Karpas-422 (cell line): Measurements from ENCODE around the gene L3MBTL2. TPM values are rescaled to one million over a fixed set of nuclear protein-coding genes. Genes with fewer than 3 reads are reported as not detected.

ENCODE experiments used
- DNase-seq: peaks from one replicate; pipeline ENCODE4 v3.0.0-alpha.2; 2015
- H2AFZ ChIP-seq: fragments of 200-600 bp; sonication (generic); 2 replicates; pipeline ENCODE4 v1.6.1; 2014; ENCODE audit warnings: antibody characterized with exemption, low read length, mixed read lengths
- H3K27ac ChIP-seq: fragments of 200-600 bp; sonication (generic); 2 replicates; pipeline ENCODE4 v1.5.1; 2014; ENCODE audit warnings: mild to moderate bottlenecking, low read length, moderate library complexity
- H3K27me3 ChIP-seq: fragments of 200-600 bp; sonication (generic); 2 replicates; pipeline ENCODE4 v1.6.1; 2014; ENCODE audit warnings: low read length, mixed read lengths
- H3K36me3 ChIP-seq: fragments of 200-600 bp; sonication (generic); 2 replicates; pipeline ENCODE4 v1.6.1; 2014; ENCODE audit warnings: low read length, mixed read lengths; ENCODE audit not compliant: insufficient read depth
- H3K4me1 ChIP-seq: fragments of 200-600 bp; sonication (generic); 2 replicates; pipeline ENCODE4 v1.6.1; 2014; ENCODE audit warnings: mild to moderate bottlenecking, low read length, mixed read lengths
- H3K4me2 ChIP-seq: fragments of 200-600 bp; sonication (generic); 2 replicates; pipeline ENCODE4 v1.6.1; 2014; ENCODE audit warnings: low read length, low read depth, mild to moderate bottlenecking; ENCODE audit not compliant: poor library complexity, severe bottlenecking
- H3K4me3 ChIP-seq: fragments of 200-600 bp; sonication (generic); 2 replicates; pipeline ENCODE4 v1.5.1; 2014; ENCODE audit warnings: mild to moderate bottlenecking, antibody characterized with exemption, low read length, mixed read lengths
- H3K79me2 ChIP-seq: fragments of 200-600 bp; sonication (generic); 2 replicates; pipeline ENCODE4 v1.6.1; 2014; ENCODE audit warnings: mild to moderate bottlenecking, low read length, mixed read lengths
- H3K9ac ChIP-seq: fragments of 200-600 bp; sonication (generic); 2 replicates; pipeline ENCODE4 v1.6.0; 2014; ENCODE audit warnings: low read length
- H3K9me2 ChIP-seq: fragments of 200-600 bp; sonication (generic), shearing (Covaris generic); replicated peaks from 2 replicates; pipeline ENCODE4 v1.6.0; 2014; ENCODE audit warnings: mild to moderate bottlenecking, low read length, moderate library complexity; ENCODE audit not compliant: insufficient read depth
- H3K9me3 ChIP-seq: fragments of 300-700, 200-600 bp; sonication (generic); 2 replicates; pipeline ENCODE4 v1.6.1; 2014; ENCODE audit warnings: low read length, mixed read lengths
- H4K20me1 ChIP-seq: fragments of 200-600 bp; sonication (generic); 2 replicates; pipeline ENCODE4 v1.6.1; 2014; ENCODE audit warnings: mild to moderate bottlenecking, antibody characterized with exemption, low read length, low read depth; ENCODE audit not compliant: insufficient read depth
- total RNA-seq: library from RNA; depleted of rRNA; stranded (reverse); fragments of >200 nt; shearing (Covaris generic); gene quantifications from 2 replicates; pipeline ENCODE4 v1.2.3, GENCODE V29; 2014; ENCODE audit warnings: low replicate concordance

The L3MBTL2 gene
- total RNA-seq, 1 experiment from 2014 or later, result 19.9 TPM

DNA sequence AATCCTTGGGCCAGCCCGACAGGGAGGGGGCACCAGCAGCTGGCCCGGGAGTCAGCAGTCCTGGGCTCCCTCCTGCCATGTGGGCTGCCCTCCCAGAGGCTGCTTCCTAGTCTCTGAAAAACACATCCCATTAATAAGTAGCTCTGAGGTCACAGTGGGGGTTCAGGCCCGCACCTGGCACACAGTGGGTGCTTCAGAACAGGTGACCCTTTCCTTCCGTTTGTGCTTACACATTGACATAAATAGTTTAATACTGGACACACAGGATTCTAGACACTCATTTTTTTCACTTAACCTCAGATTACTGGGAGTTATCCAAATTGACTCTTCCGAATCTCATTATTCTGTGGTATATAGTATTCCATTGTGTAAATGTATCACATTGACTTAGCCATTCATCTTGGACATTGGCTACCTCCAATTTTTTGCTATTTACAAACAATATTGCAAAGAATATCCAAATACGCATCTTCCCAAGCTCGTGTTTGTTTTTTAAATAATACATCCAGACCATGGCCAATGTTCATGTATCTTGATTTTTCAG, 36.1 kb downstream of the L3MBTL2 start:
- no peak for DNase-seq
- Histone ChIP-seq H3K9me3 (no peaks in the 10 kb centered on the region), H2AFZ (no peak overlapping the region), H3K36me3 (no peaks in the 10 kb centered on the region), H3K4me1 (peaks cover 17% of the 10 kb centered on the region), H3K79me2 (no peaks in the 10 kb centered on the region), H3K27ac (no peak overlapping the region), H3K4me2 (no peak overlapping the region), H3K9ac (no peak overlapping the region), H4K20me1 (peaks cover 3% of the 10 kb centered on the region; the same call in 1 of the 2 replicates), H3K9me2 (no peaks in the 10 kb centered on the region), H3K27me3 (no peaks in the 10 kb centered on the region), H3K4me3 (no peak overlapping the region)

DNA sequence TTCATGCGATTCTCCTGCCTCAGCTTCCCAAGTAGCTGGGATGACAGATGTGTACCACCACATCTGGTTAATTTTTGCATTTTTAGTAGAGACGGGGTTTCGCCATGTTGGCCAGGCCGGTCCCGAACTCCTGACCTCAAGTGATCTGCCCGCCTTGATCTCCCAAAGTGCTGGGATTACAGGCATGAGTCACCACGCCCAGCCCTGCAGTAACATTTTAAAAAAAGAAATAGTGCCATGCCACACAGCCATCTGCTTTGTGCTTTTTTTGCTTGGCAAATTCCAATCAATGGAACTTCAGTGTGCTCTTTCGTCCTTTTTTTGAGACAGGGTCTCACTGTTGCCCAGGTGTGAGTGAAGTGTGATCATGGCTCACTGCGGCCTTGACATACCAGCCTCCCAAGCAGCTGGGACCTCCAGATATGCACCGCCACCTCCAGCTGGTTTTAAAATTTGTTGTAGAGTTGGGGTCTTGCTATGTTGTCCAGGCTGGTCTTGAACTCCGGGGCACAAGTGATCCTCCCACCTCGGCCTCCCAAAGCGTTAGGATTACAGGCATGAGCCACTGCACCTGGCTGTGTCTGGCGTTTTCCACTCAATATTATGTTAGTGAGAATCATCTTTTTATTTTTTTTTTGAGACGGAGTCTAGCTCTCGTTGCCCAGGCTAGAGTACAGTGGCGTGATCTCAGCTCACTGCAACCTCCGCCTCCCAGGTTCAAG, 37.4 kb downstream of the L3MBTL2 start:
- Histone ChIP-seq H3K27me3 (no peaks in the 10 kb centered on the region), H3K9ac (no peak overlapping the region), H3K27ac (no peak overlapping the region), H2AFZ (no peak overlapping the region), H4K20me1 (0 out of 2 replicates have a peak, but pooled peaks cover 3% of the 10 kb centered on the region), H3K79me2 (no peaks in the 10 kb centered on the region), H3K36me3 (no peaks in the 10 kb centered on the region), H3K4me1 (peaks cover 10% of the 10 kb centered on the region), H3K4me3 (no peak overlapping the region), H3K9me2 (no peaks in the 10 kb centered on the region), H3K9me3 (no peaks in the 10 kb centered on the region), H3K4me2 (no peak overlapping the region)
- DNase-seq, result no peak

DNA sequence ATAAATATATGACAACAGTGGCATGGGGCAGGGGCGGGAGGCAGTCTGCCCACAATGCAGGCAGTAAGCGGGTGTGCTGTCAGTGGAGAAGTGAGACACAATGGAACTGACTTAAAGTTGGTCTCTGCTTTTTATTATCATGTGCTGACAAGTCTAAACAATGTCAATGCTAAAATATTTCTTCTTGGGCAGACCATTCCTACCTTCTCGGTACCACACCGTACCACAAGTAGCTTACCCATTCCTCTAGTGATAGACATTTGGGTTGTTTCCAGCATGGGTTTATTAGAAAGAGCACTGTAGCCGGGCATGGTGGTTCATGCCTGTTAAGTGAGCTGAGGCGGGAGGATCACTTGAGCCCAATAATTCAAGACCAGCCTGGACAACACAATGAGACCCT, 38.2 kb downstream of the L3MBTL2 start:
- H3K79me2 ChIP-seq, result no peaks in the 10 kb centered on the region
- peaks cover 10% of the 10 kb centered on the region for H3K4me1 ChIP-seq
- H3K4me3 ChIP-seq, result no peak overlapping the region
- H3K36me3 ChIP-seq, result no peaks in the 10 kb centered on the region
- no peaks in the 10 kb centered on the region for H3K27me3 ChIP-seq
- H4K20me1 ChIP-seq, result 0 out of 2 replicates have a peak, but pooled peaks cover 3% of the 10 kb centered on the region
- H2AFZ ChIP-seq, result no peak overlapping the region
- H3K4me2 ChIP-seq, result no peak overlapping the region
- no peaks in the 10 kb centered on the region for H3K9me2 ChIP-seq
- DNase-seq, result no peak
- H3K27ac ChIP-seq, result no peak overlapping the region
- no peaks in the 10 kb centered on the region for H3K9me3 ChIP-seq
- H3K9ac ChIP-seq, result no peak overlapping the region

DNA sequence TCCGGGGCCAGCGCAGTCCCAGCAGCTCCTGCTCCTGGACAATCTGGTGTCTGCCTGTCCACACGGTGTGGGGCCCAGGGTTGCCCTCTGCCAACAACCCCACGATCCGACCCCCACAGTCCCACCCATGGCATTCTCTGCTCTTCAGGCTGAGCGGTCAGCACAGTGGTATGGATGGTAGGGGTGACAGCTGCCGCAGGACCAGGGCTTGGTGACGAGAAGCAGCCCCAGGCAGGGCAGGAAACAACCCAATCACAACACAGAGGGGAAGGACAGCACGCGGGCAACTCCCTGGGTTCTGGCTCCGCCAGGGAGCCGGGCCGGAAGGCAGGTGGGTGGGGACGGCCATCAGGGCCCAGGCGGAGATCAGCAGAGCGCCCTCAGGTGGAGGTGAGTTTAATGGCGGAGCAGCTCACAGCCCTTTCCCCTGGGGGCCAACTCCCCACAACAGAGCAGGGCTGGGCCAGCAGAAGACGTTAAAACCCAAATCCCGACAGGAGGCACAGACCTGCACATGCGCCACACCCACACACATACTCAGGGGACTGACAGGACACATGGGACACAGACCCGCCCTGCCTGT, 40.9 kb downstream of the L3MBTL2 start:
- no peak overlapping the region for H3K9ac ChIP-seq
- no peak overlapping the region for H3K27ac ChIP-seq
- H3K4me3 ChIP-seq, result no peak overlapping the region
- H4K20me1 ChIP-seq, result peaks cover 3% of the 10 kb centered on the region; the same call in 1 of the 2 replicates
- no peak overlapping the region for H3K4me2 ChIP-seq
- peaks cover 11% of the 10 kb centered on the region for H3K36me3 ChIP-seq
- H3K27me3 ChIP-seq, result no peaks in the 10 kb centered on the region
- H3K79me2 ChIP-seq, result no peaks in the 10 kb centered on the region
- no peaks in the 10 kb centered on the region for H3K9me2 ChIP-seq
- no peak overlapping the region for H2AFZ ChIP-seq
- H3K9me3 ChIP-seq, result no peaks in the 10 kb centered on the region
- no peak for DNase-seq
- H3K4me1 ChIP-seq, result no peaks in the 10 kb centered on the region

- Histone ChIP-seq H3K27me3 (no peaks in the 10 kb centered on the region), H3K4me3 (no peak overlapping the region), H4K20me1 (no peaks in the 10 kb centered on the region; the same call in 1 of the 2 replicates), H3K36me3 (peaks cover 15% of the 10 kb centered on the region), H3K4me1 (no peaks in the 10 kb centered on the region), H3K9me2 (no peaks in the 10 kb centered on the region), H3K9me3 (no peaks in the 10 kb centered on the region), H3K27ac (no peak overlapping the region), H3K9ac (no peak overlapping the region), H2AFZ (no peak overlapping the region), H3K4me2 (no peak overlapping the region), H3K79me2 (no peaks in the 10 kb centered on the region)
- no peak for DNase-seq
These were observed 42.6 kb downstream of the L3MBTL2 start for GRCh38 chr22:41247703-41248102.

GRCh38 chr22:41248314-41248713, 43.2 kb downstream of the L3MBTL2 start:
- H3K9ac ChIP-seq, result no peak overlapping the region
- H3K4me3 ChIP-seq, result no peak overlapping the region
- H4K20me1 ChIP-seq, result no peaks in the 10 kb centered on the region; the same call in 1 of the 2 replicates
- H3K79me2 ChIP-seq, result no peaks in the 10 kb centered on the region
- no peaks in the 10 kb centered on the region for H3K9me2 ChIP-seq
- no peak overlapping the region for H3K27ac ChIP-seq
- H3K27me3 ChIP-seq, result no peaks in the 10 kb centered on the region
- H3K9me3 ChIP-seq, result no peaks in the 10 kb centered on the region
- no peak overlapping the region for H2AFZ ChIP-seq
- peaks cover 20% of the 10 kb centered on the region for H3K36me3 ChIP-seq
- no peak overlapping the region for H3K4me2 ChIP-seq
- H3K4me1 ChIP-seq, result no peaks in the 10 kb centered on the region
- DNase-seq, result no peak

GRCh38 chr22:41248758-41249157, 43.6 kb downstream of the L3MBTL2 start:
- H3K4me2 ChIP-seq, result no peak overlapping the region
- no peak overlapping the region for H3K4me3 ChIP-seq
- no peaks in the 10 kb centered on the region for H3K4me1 ChIP-seq
- H2AFZ ChIP-seq, result no peak overlapping the region
- no peaks in the 10 kb centered on the region for H3K79me2 ChIP-seq
- no peaks in the 10 kb centered on the region for H3K9me2 ChIP-seq
- H3K9me3 ChIP-seq, result no peaks in the 10 kb centered on the region
- H3K27me3 ChIP-seq, result no peaks in the 10 kb centered on the region
- H3K27ac ChIP-seq, result no peak overlapping the region
- H3K36me3 ChIP-seq, result peaks cover 22% of the 10 kb centered on the region
- DNase-seq, result no peak
- H4K20me1 ChIP-seq, result no peaks in the 10 kb centered on the region; the same call in 1 of the 2 replicates
- H3K9ac ChIP-seq, result no peak overlapping the region

DNA sequence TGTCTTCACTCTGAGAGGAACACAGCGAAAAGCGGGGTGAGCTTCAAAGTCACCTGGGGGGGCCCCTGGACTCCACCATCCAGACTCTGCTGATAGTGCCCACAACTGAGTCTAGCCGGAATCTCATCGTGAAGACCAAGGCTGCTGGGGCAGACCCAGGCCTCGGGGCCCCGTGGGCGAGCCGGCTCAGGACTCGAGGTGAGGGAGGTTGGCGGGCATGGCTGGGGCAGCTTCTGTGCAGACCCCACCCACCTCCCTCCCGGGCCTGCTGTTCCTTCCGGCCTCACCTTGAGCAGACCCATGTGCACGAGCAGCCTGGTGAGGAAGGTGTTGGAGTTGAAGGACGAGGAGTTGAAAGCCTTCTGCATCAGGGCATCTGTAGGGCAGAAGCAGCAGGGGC, 44.3 kb downstream of the L3MBTL2 start:
- Histone ChIP-seq H3K36me3 (peaks cover 24% of the 10 kb centered on the region), H3K4me3 (no peak overlapping the region), H4K20me1 (no peaks in the 10 kb centered on the region; the same call in 1 of the 2 replicates)

More for the DNA sequence above, 44.3 kb downstream of the L3MBTL2 start:
- no peak overlapping the region for H3K27ac ChIP-seq
- H3K9ac ChIP-seq, result no peak overlapping the region
- H3K79me2 ChIP-seq, result no peaks in the 10 kb centered on the region
- H3K27me3 ChIP-seq, result no peaks in the 10 kb centered on the region
- no peak overlapping the region for H3K4me2 ChIP-seq
- no peaks in the 10 kb centered on the region for H3K9me2 ChIP-seq
- H3K9me3 ChIP-seq, result no peaks in the 10 kb centered on the region
- no peak overlapping the region for H2AFZ ChIP-seq
- H3K4me1 ChIP-seq, result no peaks in the 10 kb centered on the region
- no peak for DNase-seq
